ENCODE measurements around the gene PCBP1.
A peak's percentile ranks its signal among the peaks of the same experiment; 100 is the strongest.

PCBP1 gene

DNA sequence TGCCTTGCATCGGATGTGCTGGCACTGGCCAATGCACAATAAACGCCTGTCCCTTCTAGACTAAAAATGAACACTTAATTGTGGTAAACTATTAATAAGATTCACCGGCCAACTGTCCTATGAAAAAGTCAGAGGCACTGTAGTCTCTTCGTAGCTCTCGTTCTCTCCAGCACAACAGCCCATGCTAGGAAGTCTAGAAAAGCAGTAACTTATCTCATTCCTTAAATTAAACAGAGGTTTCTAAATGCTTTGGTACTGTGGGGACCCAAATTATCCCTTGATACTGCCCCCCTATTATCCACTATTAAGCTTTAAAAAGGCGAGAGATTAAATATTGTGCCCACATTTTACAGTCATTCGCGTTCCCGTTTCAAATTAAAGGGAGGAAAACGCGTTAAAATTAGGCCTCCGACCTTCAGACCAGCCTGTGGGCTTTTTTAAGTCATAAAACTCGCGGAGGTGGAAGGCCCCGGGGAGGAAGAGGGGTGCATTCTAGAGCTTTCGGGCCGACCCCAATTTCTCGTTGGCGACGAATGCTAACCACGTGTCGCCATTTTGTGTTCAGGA lies 1.5 kb upstream of the PCBP1 start:
- peak overlapping the region; percentile 99 for H2BK5ac ChIP-seq (ENCODE audit: low read depth, low read length, poor library complexity, severe bottlenecking)

GRCh38 chr2:70086278-70086837 lies 919 bp upstream of the PCBP1 start:
- H3K23ac ChIP-seq (ENCODE audit: low read length in 2 of 2) = peak overlapping the region; percentile 53 to 86
- DNase-seq = peak; percentile 95
- peak overlapping the region; percentile 96 to 100 for H3K18ac ChIP-seq (ENCODE audit: low read depth in 1 of 2, low read length in 2 of 2)

More for the DNA sequence above, 1.5 kb upstream of the PCBP1 start:
- peak overlapping the region; percentile 91 for H3K4me2 ChIP-seq (ENCODE audit: low read length, poor library complexity, severe bottlenecking)
- H3K9ac ChIP-seq (ENCODE audit: low read length) = peak overlapping the region; percentile 100
- peak overlapping the region; percentile 95 for H2AFZ ChIP-seq (ENCODE audit: low read depth, low read length)
- H2BK120ac ChIP-seq (ENCODE audit: low read depth, low read length) = peak overlapping the region; percentile 94
- H3K36me3 ChIP-seq (ENCODE audit: control insufficient read depth in 1 of 2, insufficient read depth in 2 of 2, low read depth in 1 of 2, low read length in 2 of 2) = peaks cover 23 to 58% of the 10 kb centered on the region in 2 experiments
- peak overlapping the region; percentile 99 to 100 for H3K4ac ChIP-seq (ENCODE audit: low read depth in 1 of 2, low read length in 2 of 2)
- H2BK15ac ChIP-seq (ENCODE audit: low read depth, poor library complexity, severe bottlenecking) = no peak overlapping the region
- H3K14ac ChIP-seq (ENCODE audit: low read length in 2 of 2) = peak overlapping the region in 1 of 2 experiments; percentile 100
- H4K8ac ChIP-seq (ENCODE audit: low read length) = peak overlapping the region; percentile 96
- no peaks in the 10 kb centered on the region for H3K9me3 ChIP-seq (ENCODE audit: control insufficient read depth, low read length)
- H3K18ac ChIP-seq (ENCODE audit: low read depth in 1 of 2, low read length in 2 of 2) = peak overlapping the region; percentile 96 to 100
- H3K79me1 ChIP-seq (replicated peaks; ENCODE audit: low read length, poor library complexity, severe bottlenecking) = peaks cover 13% of the 10 kb centered on the region
- 21% methylated on average over 19 of the region's 22 CpGs for WGBS
- H2AK5ac ChIP-seq (ENCODE audit: low read length, severe bottlenecking) = peak overlapping the region; percentile 98
- H3K4me3 ChIP-seq (ENCODE audit: insufficient read depth in 1 of 2, low read depth in 1 of 2, low read length in 2 of 2) = peak overlapping the region; percentile 63 to 85
- peak overlapping the region; percentile 100 for H3K27ac ChIP-seq (ENCODE audit: low read length, poor library complexity, severe bottlenecking)
- peaks cover 18% of the 10 kb centered on the region for H3K4me1 ChIP-seq (ENCODE audit: control insufficient read depth, insufficient read depth, low read depth, low read length)
- peak overlapping the region in 1 of 2 experiments; percentile 86 for H3K23ac ChIP-seq (ENCODE audit: low read length in 2 of 2)
- H2BK12ac ChIP-seq (ENCODE audit: low read length in 2 of 2) = peak overlapping the region in 1 of 2 experiments; percentile 71
- no peaks in the 10 kb centered on the region for H3K27me3 ChIP-seq (ENCODE audit: control insufficient read depth in 1 of 2, insufficient read depth in 1 of 2, low read length in 2 of 2)
- peak overlapping the region; percentile 99 for H4K91ac ChIP-seq (ENCODE audit: low read length)
- DNase-seq = no peak

GRCh38 chr2:70087702-70088597 lies 673 bp downstream of the PCBP1 start:
- H2BK12ac ChIP-seq (ENCODE audit: low read length in 2 of 2) = peak overlapping the region; percentile 79 to 94
- peak overlapping the region; percentile 98 for H2AK5ac ChIP-seq (ENCODE audit: low read length, severe bottlenecking)
- H3K9ac ChIP-seq (ENCODE audit: low read length) = peak overlapping the region; percentile 100
- no peaks in the 10 kb centered on the region for H3K27me3 ChIP-seq (ENCODE audit: control insufficient read depth in 1 of 2, insufficient read depth in 1 of 2, low read length in 2 of 2)
- peak overlapping the region; percentile 98 for H4K91ac ChIP-seq (ENCODE audit: low read length)
- H3K18ac ChIP-seq (ENCODE audit: low read depth in 1 of 2, low read length in 2 of 2) = peak overlapping the region; percentile 94 to 95
- peak overlapping the region; percentile 89 to 93 for H3K4me3 ChIP-seq (ENCODE audit: insufficient read depth in 1 of 2, low read depth in 1 of 2, low read length in 2 of 2)
- peak overlapping the region; percentile 100 for H3K27ac ChIP-seq (ENCODE audit: low read length, poor library complexity, severe bottlenecking)
- H3K79me1 ChIP-seq (replicated peaks; ENCODE audit: low read length, poor library complexity, severe bottlenecking) = peaks cover 10% of the 10 kb centered on the region
- peaks cover 13 to 42% of the 10 kb centered on the region in 2 experiments for H3K36me3 ChIP-seq (ENCODE audit: control insufficient read depth in 1 of 2, insufficient read depth in 2 of 2, low read depth in 1 of 2, low read length in 2 of 2)
- H2BK5ac ChIP-seq (ENCODE audit: low read depth, low read length, poor library complexity, severe bottlenecking) = peak overlapping the region; percentile 88
- H3K4ac ChIP-seq (ENCODE audit: low read depth in 1 of 2, low read length in 2 of 2) = peak overlapping the region; percentile 95 to 99
- peak overlapping the region; percentile 1 to 93 for H3K23ac ChIP-seq (ENCODE audit: low read length in 2 of 2)
- H2BK120ac ChIP-seq (ENCODE audit: low read depth, low read length) = peak overlapping the region; percentile 95
- peak overlapping the region; percentile 93 for H3K4me2 ChIP-seq (ENCODE audit: low read length, poor library complexity, severe bottlenecking)
- H2AFZ ChIP-seq (ENCODE audit: low read depth, low read length) = no peak overlapping the region
- peak overlapping the region in 1 of 2 experiments; percentile 99 for H3K14ac ChIP-seq (ENCODE audit: low read length in 2 of 2)
- H3K9me3 ChIP-seq (ENCODE audit: control insufficient read depth, low read length) = no peaks in the 10 kb centered on the region
- H3K4me1 ChIP-seq (ENCODE audit: control insufficient read depth, insufficient read depth, low read depth, low read length) = peaks cover 15% of the 10 kb centered on the region
- peak; percentile 75 for DNase-seq
- H2BK15ac ChIP-seq (ENCODE audit: low read depth, poor library complexity, severe bottlenecking) = peak overlapping the region; percentile 98
- under 1% methylated on average over 55 of the region's 58 CpGs for WGBS
- H4K8ac ChIP-seq (ENCODE audit: low read length) = peak overlapping the region; percentile 86

More at GRCh38 chr2:70086278-70086837, 919 bp upstream of the PCBP1 start:
- peak overlapping the region in 1 of 2 experiments; percentile 100 for H3K14ac ChIP-seq (ENCODE audit: low read length in 2 of 2)
- peaks cover 11% of the 10 kb centered on the region for H3K79me1 ChIP-seq (replicated peaks; ENCODE audit: low read length, poor library complexity, severe bottlenecking)
- H2AFZ ChIP-seq (ENCODE audit: low read depth, low read length) = peak overlapping the region; percentile 95
- peaks cover 23 to 53% of the 10 kb centered on the region in 2 experiments for H3K36me3 ChIP-seq (ENCODE audit: control insufficient read depth in 1 of 2, insufficient read depth in 2 of 2, low read depth in 1 of 2, low read length in 2 of 2)
- H4K91ac ChIP-seq (ENCODE audit: low read length) = peak overlapping the region; percentile 99
- H3K27me3 ChIP-seq (ENCODE audit: control insufficient read depth in 1 of 2, insufficient read depth in 1 of 2, low read length in 2 of 2) = no peaks in the 10 kb centered on the region
- H3K4me2 ChIP-seq (ENCODE audit: low read length, poor library complexity, severe bottlenecking) = peak overlapping the region; percentile 91
- H3K9me3 ChIP-seq (ENCODE audit: control insufficient read depth, low read length) = no peaks in the 10 kb centered on the region
- H2BK15ac ChIP-seq (ENCODE audit: low read depth, poor library complexity, severe bottlenecking) = peak overlapping the region; percentile 82
- peak overlapping the region; percentile 94 for H2BK120ac ChIP-seq (ENCODE audit: low read depth, low read length)
- H3K27ac ChIP-seq (ENCODE audit: low read length, poor library complexity, severe bottlenecking) = peak overlapping the region; percentile 100
- peak overlapping the region; percentile 99 to 100 for H3K4ac ChIP-seq (ENCODE audit: low read depth in 1 of 2, low read length in 2 of 2)
- peak overlapping the region; percentile 96 for H4K8ac ChIP-seq (ENCODE audit: low read length)
- peak overlapping the region; percentile 99 for H2BK5ac ChIP-seq (ENCODE audit: low read depth, low read length, poor library complexity, severe bottlenecking)
- peak overlapping the region; percentile 63 to 85 for H3K4me3 ChIP-seq (ENCODE audit: insufficient read depth in 1 of 2, low read depth in 1 of 2, low read length in 2 of 2)
- peaks cover 18% of the 10 kb centered on the region for H3K4me1 ChIP-seq (ENCODE audit: control insufficient read depth, insufficient read depth, low read depth, low read length)
- WGBS = 3% methylated on average over 40 of the region's 40 CpGs
- peak overlapping the region; percentile 96 for H2AK5ac ChIP-seq (ENCODE audit: low read length, severe bottlenecking)
- H2BK12ac ChIP-seq (ENCODE audit: low read length in 2 of 2) = peak overlapping the region in 1 of 2 experiments; percentile 71
- peak overlapping the region; percentile 100 for H3K9ac ChIP-seq (ENCODE audit: low read length)

Data from mesenchymal stem cell (in vitro differentiated cells and primary cell).